ENCODE results near the gene PDLIM5.
"Not testable (repeated sequence)": the region's sequence is repeated elsewhere in the genome, so short reads cannot be mapped to it uniquely, and the experiment has no call there.

The PDLIM5 gene, protein sequence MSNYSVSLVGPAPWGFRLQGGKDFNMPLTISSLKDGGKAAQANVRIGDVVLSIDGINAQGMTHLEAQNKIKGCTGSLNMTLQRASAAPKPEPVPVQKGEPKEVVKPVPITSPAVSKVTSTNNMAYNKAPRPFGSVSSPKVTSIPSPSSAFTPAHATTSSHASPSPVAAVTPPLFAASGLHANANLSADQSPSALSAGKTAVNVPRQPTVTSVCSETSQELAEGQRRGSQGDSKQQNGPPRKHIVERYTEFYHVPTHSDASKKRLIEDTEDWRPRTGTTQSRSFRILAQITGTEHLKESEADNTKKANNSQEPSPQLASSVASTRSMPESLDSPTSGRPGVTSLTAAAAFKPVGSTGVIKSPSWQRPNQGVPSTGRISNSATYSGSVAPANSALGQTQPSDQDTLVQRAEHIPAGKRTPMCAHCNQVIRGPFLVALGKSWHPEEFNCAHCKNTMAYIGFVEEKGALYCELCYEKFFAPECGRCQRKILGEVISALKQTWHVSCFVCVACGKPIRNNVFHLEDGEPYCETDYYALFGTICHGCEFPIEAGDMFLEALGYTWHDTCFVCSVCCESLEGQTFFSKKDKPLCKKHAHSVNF

DNA sequence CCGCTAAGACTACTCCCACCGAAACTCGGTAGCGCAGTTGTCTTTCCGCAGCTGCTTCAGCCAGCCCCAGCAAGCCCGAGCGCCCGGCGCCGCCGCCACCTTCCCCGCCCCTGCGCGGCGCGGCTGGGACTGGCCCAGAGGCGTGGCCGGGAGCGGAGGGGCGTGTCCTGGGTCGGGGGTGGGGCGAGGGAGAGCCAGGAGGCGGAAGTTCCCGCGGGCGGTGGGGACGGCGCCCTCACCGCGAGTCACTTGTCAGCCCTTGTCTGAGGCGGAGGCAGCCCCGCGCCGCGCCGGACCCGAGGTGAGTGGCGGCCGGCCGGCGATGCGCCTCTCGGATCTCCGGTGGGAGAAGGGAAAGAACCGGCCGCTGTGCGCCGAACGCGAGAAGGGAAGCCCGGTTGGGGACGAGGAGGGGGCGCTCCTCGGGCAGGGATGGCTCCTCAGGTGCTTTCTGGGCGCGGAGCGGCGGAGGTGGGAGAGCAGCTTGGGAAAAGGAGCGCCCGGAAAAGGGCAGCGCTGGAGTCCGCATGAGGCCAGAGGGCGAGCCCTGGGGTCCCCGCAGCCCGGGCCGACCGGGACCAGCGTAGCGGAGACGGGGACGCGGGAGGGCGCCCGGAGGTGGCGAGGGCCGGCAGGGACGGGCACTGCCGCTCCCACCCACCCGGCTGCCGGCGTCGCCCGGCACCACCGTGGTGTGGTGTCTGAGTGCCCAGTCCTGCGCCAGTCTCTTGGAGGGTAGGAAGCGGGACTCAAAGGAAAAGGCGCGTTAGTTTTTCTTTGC is at the start of gene PDLIM5:
Gene PDLIM5, plus strand, starts transcription at position 248 of the 781 bp plus-strand sequence. CDS start 3,347 bp downstream, outside the sequence.
- peak; percentile 94 for DNase-seq

DNA sequence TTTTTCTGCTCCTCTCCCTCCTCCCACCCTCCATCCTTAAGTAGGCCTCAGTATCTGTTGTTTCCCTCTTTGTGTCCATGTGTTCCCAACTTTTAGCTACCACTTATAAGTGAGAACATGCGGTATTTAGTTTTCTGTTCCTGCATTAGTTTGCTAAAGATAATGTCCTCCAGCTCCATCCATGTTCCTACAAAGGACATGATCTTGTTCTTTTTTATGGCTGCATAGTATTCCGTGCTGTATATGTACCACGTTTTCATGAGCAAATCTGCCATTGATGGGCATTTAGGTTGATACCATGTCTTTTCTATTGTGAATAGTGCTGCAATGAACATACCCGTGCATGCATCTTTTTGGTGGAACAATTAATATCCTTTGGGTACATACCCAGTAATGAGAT is 49.3 kb upstream of the PDLIM5 start:
- DNase-seq: not testable (repeated sequence)

DNA sequence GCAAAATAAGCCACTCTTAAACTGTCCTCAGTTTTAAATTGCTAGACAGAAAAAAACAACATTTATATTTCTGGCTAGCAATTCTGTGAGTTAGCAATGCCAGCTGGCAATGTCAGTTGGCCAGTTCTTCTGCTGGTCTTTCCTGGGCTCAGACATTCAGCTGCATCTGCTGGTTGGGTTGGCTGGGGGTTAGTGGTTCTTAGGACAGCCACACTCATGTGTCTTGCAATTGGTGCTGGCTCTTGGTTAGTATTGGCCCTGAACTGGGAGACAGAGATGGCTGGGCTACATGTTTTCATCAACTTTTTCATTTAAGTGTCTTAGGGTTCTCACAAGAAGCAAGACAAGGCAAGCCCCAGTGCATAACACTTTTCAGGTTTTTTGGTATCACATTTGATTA is 48.0 kb upstream of the PDLIM5 start:
- DNase-seq: no peak

DNA sequence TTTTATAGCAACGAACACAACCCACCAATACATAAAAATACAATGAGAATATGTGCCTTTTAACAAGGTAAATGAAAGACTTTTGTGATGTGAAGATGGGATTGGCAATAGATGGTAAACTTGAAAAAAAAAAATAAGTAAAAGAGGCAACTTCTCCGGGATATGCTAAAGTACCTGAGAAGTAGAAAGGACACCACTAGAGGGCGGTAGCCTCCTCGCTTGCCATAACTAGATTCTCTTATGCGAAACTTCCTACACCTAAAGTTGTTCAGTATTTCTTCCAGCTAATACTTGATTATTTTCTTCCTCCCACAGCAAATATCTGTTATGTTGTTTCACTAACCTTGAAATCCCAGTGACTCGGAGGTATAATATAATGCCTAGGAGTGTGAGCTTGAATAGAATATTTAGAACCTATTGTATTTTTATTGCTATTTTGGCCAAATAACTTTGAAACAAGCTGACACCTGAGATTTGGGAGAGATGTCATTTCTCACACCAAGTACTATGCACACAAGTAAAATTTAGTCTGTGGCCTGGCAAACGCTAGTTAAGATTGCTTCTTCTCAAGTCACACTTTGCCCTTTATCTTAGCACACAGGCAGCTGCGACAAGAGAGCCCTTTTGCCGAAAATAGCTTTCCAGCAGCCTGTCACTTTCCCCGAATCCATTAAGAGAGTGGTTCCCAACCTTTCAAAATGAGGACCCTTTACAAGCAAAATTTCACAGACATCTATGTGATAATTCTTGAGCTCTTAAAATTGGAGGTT is 44.9 kb upstream of the PDLIM5 start:
- DNase-seq: peak; percentile 46

DNA sequence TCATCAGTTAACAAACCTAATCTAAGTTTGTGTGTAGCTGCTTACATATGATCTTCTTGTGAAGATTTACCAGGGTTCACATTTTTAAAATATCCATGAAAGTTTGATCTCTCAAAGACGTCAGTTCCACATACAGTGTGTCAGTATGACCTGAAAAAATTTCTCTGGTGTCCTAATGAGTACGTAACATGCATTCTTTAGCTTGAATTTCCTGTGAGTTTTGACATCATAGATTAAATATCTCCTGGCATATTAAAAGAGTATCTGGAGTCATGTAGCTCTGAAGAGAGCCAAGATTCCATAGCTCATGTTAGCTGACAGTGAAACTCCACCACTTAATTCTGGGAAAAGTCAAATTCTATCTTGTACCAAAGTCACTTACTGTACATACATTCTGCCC is 43.9 kb upstream of the PDLIM5 start:
- no peak for DNase-seq

DNA sequence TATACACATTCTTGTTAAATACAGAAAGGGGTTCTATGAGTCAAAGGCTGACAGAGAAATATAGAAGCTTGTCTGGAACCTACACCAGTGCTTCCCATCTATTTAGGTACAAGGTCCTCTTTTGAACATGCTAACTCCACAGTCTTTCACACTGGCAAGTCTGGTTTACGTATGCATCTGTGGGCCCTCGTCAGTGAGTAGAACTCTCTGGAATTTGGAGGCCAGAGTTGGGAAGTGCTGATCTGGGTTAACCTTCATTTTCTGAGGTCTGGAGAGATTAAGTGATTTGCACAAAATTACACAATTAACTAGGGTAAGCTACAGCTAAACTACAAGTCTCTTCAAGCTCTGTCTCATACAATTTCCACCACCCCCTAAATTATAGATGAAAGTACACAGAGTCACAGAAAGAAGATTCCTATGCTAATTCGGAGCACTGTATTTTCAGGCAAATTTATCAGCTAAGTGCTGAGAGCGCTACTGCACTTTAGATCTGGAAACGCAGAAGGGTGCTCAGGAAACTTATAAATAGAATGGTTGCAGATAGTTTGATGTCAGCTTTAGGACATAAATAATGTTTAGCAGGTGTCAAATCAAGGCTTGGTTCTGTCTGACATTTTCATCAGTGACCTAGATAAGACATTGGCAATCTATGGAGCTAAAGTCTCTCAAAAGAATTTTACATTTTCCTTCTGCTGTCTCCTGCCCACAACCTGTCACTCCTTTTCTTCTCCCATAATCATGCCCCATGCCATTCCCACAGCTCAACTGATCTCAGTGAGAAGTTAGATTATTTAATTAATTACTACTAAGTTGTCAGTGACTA is 43.0 kb upstream of the PDLIM5 start:
- peak; percentile 15 for DNase-seq

DNA sequence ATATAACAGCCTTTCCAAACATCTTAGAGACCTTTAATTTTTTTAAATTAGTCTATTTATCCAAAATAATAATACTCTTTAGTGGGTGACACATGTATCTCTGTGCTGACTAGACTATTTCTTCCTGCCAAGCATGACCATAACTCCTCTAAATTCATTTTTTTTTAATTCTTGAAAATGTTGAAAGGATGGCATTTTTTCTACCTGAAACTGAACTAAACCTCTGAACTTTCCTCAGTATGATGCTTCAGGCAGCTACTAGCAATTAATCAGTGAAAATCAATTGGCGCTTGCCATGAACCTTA is 42.4 kb upstream of the PDLIM5 start:
- no peak for DNase-seq

DNA sequence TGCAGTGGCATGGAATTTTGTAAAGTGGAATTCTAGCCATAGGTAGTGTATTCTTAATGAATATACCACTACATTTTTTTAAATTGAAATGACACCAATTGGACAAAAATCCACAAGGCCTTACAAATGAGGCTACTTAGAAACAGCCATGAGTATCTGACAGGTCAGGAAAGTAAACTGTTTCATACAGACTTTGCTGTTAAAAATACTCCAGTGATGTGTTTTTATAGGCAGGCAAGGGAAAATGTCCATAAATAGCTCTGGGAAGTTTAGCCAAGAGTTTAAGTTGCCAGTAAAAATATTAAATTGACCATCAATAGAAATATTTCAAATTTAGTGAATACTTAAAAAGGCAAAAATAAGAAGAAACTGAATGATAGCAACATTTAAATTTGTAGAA is 41.8 kb upstream of the PDLIM5 start:
- DNase-seq: no peak

DNA sequence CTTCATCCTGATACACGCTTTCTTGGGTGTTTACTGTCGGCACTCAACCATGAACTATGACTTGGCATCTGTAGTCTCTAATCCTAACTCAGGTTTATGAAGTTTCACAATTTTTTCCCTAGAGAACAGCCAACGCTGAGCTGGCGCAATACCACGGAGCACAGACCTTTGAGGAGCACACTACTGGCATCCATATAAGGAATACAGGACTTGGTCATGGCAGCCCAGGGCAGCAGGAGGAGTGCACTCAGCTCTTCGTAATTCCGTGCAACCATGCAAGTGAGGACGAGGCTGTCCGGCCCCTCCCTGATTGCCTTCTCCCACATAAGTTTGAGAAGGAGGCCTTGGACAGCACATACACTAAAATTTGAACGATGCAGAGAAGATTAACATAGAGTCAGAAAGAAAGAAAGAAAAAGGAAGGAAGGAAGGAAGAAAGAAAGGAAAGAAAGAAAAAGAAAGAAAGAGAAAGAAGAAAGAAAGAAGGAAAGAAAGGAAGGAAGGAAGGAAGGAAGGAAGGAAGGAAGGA is 41.0 kb upstream of the PDLIM5 start:
- no peak for DNase-seq

DNA sequence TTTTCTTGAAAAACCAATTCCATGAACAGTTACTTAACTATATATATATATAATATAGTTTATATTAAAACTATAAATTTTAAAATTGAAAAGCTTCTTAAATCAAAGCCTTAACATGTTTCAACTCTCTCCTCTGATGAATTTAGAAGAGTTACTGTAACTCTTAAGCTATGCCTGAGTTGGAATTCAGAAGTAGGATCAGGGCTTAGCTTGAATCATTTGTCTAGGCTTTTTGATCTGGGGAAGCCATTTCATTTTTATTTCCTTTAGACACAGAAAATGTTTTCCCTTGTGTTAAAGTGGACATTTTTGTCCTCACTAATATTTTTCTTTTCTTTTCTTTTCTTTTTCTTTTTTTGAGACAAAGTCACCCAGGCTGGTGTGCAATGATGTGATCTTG is 40.4 kb upstream of the PDLIM5 start:
- DNase-seq: no peak

DNA sequence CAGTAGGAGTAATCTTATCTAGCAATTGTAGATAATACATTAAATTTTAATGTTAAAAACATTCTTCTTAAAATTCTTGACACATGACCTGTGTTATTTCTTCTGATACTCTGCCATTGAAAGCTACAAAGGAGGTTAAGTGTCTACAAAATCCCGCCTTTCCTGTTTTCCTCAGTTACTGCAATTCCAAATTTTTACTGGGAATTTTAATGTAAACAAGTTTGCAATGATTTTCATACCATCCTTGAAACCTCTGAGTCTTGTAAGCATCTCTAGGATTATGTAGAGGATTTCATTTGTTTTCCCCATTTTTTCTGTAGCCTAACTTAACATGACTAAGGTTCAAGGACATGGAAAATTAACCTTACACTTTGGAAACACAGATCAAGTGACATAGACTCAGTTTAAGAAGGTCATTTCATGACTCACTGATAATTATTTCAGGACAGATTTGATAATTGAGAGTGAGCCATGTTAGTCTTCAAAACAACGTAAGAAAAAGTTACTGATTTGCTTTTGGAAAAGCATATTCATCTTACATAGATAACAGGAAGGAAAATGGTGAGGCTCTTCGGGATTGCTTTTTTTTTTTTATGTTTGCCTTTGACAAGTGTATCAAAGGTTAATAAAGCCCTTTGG is 39.6 kb upstream of the PDLIM5 start:
- DNase-seq: no peak

DNA sequence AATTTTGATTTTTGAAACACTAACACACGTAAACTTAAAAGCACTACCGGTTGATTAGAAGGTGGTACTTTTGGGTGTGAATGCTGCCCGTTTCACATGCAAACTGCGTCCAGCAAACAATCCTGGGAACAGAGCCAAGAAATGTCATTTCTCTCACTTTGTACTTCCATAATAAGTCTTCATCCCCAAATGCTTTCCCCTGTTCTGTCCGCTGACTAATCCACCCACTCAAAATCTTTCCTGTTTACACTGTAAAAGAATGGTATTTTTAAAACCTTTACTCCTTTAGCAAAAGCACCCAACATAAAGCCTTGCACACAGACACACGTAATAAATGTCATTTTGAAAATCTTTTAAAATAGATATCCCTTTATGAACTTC is 39.1 kb upstream of the PDLIM5 start:
- DNase-seq: no peak

DNA sequence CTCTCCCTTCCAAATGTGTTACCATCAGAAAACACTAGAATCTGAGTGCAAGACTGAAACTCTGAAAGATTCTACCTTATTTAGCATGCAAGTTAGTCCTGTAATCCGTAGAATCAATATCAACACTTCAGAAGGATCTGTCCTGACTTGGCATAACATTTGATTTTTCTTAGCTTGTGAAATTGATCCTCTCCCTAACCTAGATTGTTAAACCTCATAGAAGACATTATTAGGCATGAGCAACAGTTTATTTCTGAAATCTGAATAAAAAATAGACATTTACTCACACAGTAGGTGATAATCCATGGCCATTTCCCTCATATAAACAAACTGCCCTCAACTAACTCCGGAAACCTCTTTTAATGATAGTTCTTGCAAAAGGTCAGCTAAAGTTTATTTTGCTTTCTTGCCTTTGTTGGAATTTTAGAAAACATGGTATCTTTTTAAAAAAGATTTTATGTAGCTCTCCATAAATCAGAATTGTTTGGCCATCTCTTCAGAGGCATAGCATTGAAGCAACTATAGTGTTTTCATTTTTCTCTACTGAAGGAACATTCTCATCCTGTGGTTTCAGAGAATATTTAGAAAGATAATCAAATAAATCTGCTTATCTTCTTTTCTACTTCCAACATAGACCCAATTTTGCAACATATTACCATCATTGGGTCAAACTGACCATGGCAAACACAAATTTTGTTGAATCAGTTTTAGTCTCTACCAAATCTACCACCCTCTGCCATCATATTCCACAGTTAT is 38.5 kb upstream of the PDLIM5 start:
- no peak for DNase-seq

DNA sequence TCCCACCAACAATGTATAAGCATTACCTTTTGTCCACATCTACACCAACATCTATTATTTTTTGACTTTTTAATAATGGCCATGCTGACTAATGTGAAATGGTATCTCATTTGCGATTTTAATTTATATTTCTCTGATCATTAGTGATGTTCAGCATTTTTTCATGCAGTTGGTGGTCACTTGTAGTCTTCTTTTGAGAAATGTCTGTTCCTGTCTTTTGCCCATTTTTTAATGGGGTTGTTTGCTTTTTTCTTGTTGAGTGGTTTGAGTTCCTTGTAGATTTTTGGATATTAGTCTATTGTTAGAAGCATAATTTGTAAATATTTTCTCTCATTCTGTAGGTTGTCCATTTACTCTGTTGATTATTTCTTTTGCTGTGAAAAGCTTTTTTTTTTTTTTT is 36.8 kb upstream of the PDLIM5 start:
- no peak for DNase-seq

DNA sequence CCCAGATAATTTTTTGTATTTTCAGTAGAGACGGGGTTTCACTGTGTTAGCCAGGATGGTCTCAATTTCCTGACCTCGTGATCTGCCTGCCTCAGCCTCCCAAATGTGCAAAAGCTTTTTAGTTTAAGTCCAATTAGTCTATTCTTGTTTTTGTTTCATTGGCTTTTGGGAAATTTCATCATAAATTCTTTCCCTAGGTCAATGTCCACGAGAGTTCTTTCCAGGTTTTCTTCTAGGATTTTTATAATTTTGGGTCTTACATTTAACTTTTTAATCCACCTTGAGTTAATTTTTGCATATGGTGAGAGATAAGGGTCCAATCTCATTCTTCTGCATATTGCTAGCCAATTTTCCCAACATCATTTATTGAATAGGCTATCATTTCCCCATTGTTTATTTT is 36.3 kb upstream of the PDLIM5 start:
- no peak for DNase-seq

DNA sequence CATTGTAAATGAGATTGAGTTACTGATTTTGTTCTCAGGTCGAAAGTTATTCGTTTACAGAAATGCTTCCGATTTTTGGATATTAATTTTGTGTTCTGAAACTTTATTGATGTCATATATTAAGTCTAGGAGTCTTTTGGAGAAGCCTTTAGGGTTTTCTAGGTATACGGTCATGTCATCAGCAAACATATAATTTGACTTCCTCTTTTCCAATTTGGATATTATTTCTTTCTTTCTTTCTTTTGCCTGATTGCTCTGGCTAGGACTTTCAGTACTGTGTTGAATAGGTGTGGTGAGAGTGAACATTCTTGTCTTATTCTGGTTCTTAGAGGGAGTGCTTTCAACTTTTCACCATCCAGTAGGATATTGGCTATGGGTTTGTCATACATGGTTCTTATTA is 35.4 kb upstream of the PDLIM5 start:
- DNase-seq: no peak

DNA sequence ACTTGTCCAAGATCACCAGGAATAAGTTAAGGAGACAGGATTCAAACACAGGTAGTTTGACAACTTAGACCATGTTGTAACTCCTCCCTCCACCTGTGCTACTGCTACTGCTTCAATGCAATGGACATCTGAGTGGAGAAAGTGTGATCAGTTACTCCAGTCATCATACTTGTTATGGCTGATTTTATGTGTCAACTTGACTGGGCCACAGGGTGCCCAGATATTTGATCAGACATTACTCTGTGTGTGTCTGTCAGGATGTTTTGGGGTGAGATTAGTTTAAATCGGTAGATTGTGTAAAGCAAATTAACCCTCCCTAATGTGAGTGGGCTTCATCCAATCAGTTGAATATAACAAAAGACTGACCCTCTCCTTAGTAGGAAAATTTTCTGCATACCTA is 34.8 kb upstream of the PDLIM5 start:
- no peak for DNase-seq

DNA sequence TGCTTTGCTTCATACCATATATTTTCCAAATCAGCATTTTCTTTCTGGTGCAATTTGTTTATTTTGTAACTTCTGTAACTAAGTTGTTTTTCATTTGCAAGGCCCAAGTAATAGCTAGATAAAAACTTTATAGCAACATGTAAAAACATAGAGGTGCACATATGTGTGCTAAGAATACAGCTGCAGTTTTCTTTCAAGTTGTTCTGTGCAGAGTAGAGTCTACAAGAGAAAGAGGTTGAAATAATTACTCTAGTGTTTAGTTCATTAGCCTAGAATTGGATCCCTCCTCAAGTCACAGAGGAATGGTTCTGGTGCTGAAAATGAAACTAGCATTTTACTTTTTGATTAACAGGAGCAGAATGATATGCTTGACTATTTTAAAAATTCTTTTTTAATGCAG is 32.2 kb upstream of the PDLIM5 start:
- DNase-seq: no peak

DNA sequence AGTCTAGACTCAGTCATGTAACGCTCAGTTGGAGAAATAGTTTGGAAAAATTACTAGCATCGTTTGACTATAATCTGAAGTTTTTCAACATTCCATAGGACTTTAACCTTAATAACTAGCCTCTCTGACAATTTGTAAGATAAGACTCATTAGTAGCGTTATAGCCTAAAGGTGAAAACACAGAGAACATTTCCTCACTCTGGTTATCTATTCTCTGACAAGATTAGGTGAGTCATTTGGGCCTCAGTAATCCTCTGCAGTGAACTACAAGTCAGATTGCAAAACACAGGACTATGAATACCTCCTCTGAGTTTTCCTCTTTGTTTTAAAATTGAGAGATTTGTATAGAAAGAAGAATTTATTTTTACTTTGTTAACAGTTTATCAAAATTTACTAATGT is 31.8 kb upstream of the PDLIM5 start:
- DNase-seq: no peak

DNA sequence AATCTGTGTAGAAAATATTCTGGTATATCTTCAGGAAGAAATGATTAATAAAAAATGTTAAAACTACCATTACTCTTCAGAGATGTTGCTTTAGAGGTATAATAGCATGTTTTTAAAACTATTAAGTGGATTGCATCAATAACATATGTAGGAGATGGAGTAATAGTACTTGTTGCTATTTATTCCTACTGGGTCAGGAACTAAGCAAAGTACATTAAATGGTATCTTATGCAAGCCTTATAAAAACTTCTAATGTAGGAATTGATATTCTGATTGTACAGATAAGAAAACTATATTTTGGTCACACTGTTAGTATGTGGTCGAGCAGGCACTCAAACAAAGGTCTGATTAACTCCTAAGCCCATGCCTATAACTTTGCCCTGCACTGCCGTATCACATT is 31.4 kb upstream of the PDLIM5 start:
- DNase-seq: no peak

DNA sequence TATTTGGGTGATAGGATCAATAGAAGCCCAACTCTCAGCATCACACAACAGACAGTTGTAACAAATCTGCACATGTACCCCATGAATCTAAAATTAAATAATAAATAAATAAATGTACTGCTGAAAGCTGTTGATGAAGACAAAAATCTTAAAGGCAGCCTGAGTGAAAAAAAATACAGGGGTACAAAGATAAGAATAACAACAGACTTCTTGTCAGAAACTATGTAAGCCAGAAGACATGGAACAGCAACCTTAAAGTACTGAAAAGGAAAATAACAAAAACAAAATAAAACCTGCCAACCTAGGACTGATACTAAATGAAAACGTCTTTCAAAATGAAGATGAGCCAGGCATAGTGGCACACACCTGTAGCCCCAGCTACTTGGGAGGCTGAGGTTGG is 25.0 kb upstream of the PDLIM5 start:
- DNase-seq: no peak

Measured in retina (tissue), 1 donor.